HG03039 (cell line): Measurements from ENCODE around the gene ENTPD6.

ENCODE experiments used
- ATAC-seq: cut with Tn5 transposase; IDR thresholded peaks from one replicate; pipeline ENCODE4 v1.9.1; 2021; ENCODE audit warnings: mild to moderate bottlenecking, moderate library complexity; ENCODE audit not compliant: unreplicated experiment

Gene ENTPD6

DNA sequence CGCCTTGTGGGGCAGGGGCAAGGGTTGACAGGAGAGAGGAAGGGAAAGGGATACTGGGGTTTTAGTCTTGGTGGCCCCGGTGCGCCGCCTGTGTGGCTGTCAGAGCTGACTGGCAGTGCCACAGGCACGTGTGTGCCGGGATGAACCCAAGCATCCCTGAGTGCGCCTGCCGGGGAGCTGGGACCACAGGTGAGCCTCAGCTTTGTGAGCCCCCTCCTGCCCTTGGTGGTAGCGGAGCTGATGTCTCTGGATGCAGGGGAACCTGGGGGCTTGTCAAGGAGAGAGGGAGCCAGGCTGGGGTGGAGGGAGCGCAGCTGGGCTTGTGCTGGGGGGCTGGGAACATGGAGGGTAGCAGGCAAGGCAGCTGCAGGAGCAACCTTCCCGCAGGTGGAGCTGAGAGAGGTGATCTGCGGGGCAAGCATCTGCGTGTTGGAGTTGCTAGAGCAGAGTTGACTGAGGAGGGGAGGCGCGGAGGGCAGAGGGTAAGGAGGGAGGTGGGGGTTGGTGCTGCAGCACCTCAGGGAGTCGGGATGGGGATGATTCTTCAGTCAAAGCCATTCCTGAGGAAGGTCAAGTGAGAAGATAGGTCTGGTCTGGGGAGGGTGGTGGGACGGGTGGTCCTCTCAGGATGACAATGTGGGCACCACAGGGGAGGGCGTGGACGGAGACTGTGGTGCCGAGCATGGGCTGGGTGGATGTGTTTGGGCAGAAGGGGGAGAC, 80.5 kb downstream of the ENTPD6 start:
- no peak for ATAC-seq
